ENCODE results near the gene KIAA1671. TPM values are rescaled to one million over a fixed set of nuclear protein-coding genes. Genes with fewer than 3 reads are reported as not detected.
"Not testable (repeated sequence)": the region's sequence is repeated elsewhere in the genome, so short reads cannot be mapped to it uniquely, and the experiment has no call there.

KIAA1671 gene
- polyA plus RNA-seq, 3 donors = not detected

- Histone ChIP-seq H3K9ac (ENCODE audit: insufficient read depth, low read length, poor library complexity, severe bottlenecking) (no peak overlapping the region), H3K9me3 (replicated peaks in 1 of 2; ENCODE audit: control insufficient read depth in 1 of 2, insufficient read depth in 1 of 2, low read length in 2 of 2) (no peaks in the 10 kb centered on the region), H2AFZ (ENCODE audit: insufficient read depth, low read depth, low read length, poor library complexity, severe bottlenecking) (no peak overlapping the region), H3K27ac (ENCODE audit: low read depth in 1 of 2, low read length in 2 of 2) (no peak overlapping the region), H3K36me3 (replicated peaks in 1 of 2; ENCODE audit: control insufficient read depth in 1 of 2, insufficient read depth in 2 of 2, low read length in 2 of 2) (no peaks in the 10 kb centered on the region), H4K20me1 (ENCODE audit: insufficient read depth, low read length) (no peaks in the 10 kb centered on the region), H3K4me3 (replicated peaks in 1 of 3; ENCODE audit: low read depth in 2 of 3, low read length in 3 of 3) (no peak overlapping the region), H3K27me3 (ENCODE audit: control insufficient read depth in 2 of 2, insufficient read depth in 2 of 2, low read length in 2 of 2) (no peaks in the 10 kb centered on the region), H3K79me2 (ENCODE audit: insufficient read depth, low read length) (no peaks in the 10 kb centered on the region), H3K4me1 (ENCODE audit: control insufficient read depth in 1 of 2, insufficient read depth in 2 of 2, low read length in 2 of 2) (no peaks in the 10 kb centered on the region), H3K4me2 (replicated peaks; ENCODE audit: extremely low read depth, low read length, poor library complexity, severe bottlenecking) (no peak overlapping the region)
- H3K27me3 Mint-ChIP-seq (ENCODE audit: low read depth in 3 of 3) = peaks cover 0 to 7% (median 3%) of the 10 kb centered on the region in 3 donors
- intact Hi-C loops (cut with micrococcal nuclease) = no loop called here
- peaks cover 0 to 2% (median 0%) of the 10 kb centered on the region in 7 donors for H3K9me3 Mint-ChIP-seq
- no peaks in the 10 kb centered on the region for H3K36me3 Mint-ChIP-seq
- no peaks in the 10 kb centered on the region for H3K4me1 Mint-ChIP-seq
- 67% methylated on average over 1 of the region's 4 CpGs for WGBS (ENCODE audit: insufficient coverage)
- no peak overlapping the region for H3K27ac Mint-ChIP-seq
- no peak for TF ChIP-seq CTCF (IDR thresholded peaks at IDR 0.05)
- DNase-seq = no peak
- H3K4me3 Mint-ChIP-seq = no peak overlapping the region
Measured at GRCh38 chr22:25203082-25203481, 250.6 kb downstream of the KIAA1671 start.

GRCh38 chr22:25204547-25204946, 252.0 kb downstream of the KIAA1671 start:
- H3K4me3 ChIP-seq (replicated peaks in 1 of 3; ENCODE audit: low read depth in 2 of 3, low read length in 3 of 3); H3K27me3 Mint-ChIP-seq (ENCODE audit: low read depth in 3 of 3); H3K9ac ChIP-seq (ENCODE audit: insufficient read depth, low read length, poor library complexity, severe bottlenecking); H3K4me3 Mint-ChIP-seq; H3K36me3 Mint-ChIP-seq; H4K20me1 ChIP-seq (ENCODE audit: insufficient read depth, low read length); H2AFZ ChIP-seq (ENCODE audit: insufficient read depth, low read depth, low read length, poor library complexity, severe bottlenecking); H3K36me3 ChIP-seq (replicated peaks in 1 of 2; ENCODE audit: control insufficient read depth in 1 of 2, insufficient read depth in 2 of 2, low read length in 2 of 2); H3K9me3 ChIP-seq (replicated peaks in 1 of 2; ENCODE audit: control insufficient read depth in 1 of 2, insufficient read depth in 1 of 2, low read length in 2 of 2); intact Hi-C loops (cut with micrococcal nuclease); H3K27me3 ChIP-seq (ENCODE audit: control insufficient read depth in 2 of 2, insufficient read depth in 2 of 2, low read length in 2 of 2); H3K9me3 Mint-ChIP-seq; H3K79me2 ChIP-seq (ENCODE audit: insufficient read depth, low read length); H3K4me1 ChIP-seq (ENCODE audit: control insufficient read depth in 1 of 2, insufficient read depth in 2 of 2, low read length in 2 of 2); H3K27ac Mint-ChIP-seq; H3K4me2 ChIP-seq (replicated peaks; ENCODE audit: extremely low read depth, low read length, poor library complexity, severe bottlenecking); H3K27ac ChIP-seq (ENCODE audit: low read depth in 1 of 2, low read length in 2 of 2); H3K4me1 Mint-ChIP-seq; DNase-seq: not testable (repeated sequence)
- no CpG with 5 or more reads among the region's 7 CpGs for WGBS (ENCODE audit: insufficient coverage)

All from CD14-positive monocyte (primary cell).